ENCODE data around the gene SNRPD3.
"Not testable (repeated sequence)": the region's sequence is repeated elsewhere in the genome, so short reads cannot be mapped to it uniquely, and the experiment has no call there.

The SNRPD3 gene

GRCh38 chr22:24588757-24589481, 33.1 kb downstream of the SNRPD3 start:
- H3K4me3 ChIP-seq (ENCODE audit: low read depth, low read length), result no peak overlapping the region

GRCh38 chr22:24589518-24590030, 33.8 kb downstream of the SNRPD3 start:
- no peak overlapping the region for H3K4me3 ChIP-seq (ENCODE audit: low read depth, low read length)
- DNase-seq (ENCODE audit: low read depth), result no peak

More at GRCh38 chr22:24588757-24589481, 33.1 kb downstream of the SNRPD3 start:
- DNase-seq (ENCODE audit: low read depth), result no peak

GRCh38 chr22:24590596-24591173, 34.9 kb downstream of the SNRPD3 start:
- no peak overlapping the region for H3K4me3 ChIP-seq (ENCODE audit: low read depth, low read length)
- no peak for DNase-seq (ENCODE audit: low read depth)

- H3K4me3 ChIP-seq (ENCODE audit: low read depth, low read length), result no peak overlapping the region
- DNase-seq (ENCODE audit: low read depth), result no peak
Measured at GRCh38 chr22:24591286-24591830, 35.6 kb downstream of the SNRPD3 start.

GRCh38 chr22:24592058-24592850, 36.5 kb downstream of the SNRPD3 start:
- DNase-seq (ENCODE audit: low read depth), result no peak
- peak overlapping the region; percentile 62 for H3K4me3 ChIP-seq (ENCODE audit: low read depth, low read length)

GRCh38 chr22:24592851-24593558, 37.2 kb downstream of the SNRPD3 start, which contains the start of gene LRRC75B:
TSS of gene LRRC75B (minus strand) at chr22:24593073. CDS start at chr22:24593039, 34 bp downstream.
- peak; percentile 60 for DNase-seq (ENCODE audit: low read depth)
- H3K4me3 ChIP-seq (ENCODE audit: low read depth, low read length), result peak within 1 kb of the TSS; percentile 62

GRCh38 chr22:24593559-24593835, 37.7 kb downstream of the SNRPD3 start:
- not testable (repeated sequence) for DNase-seq (ENCODE audit: low read depth)
- H3K4me3 ChIP-seq (ENCODE audit: low read depth, low read length), result peak overlapping the region; percentile 62

- DNase-seq (ENCODE audit: low read depth), result no peak
- H3K4me3 ChIP-seq (ENCODE audit: low read depth, low read length), result no peak overlapping the region
Measured at GRCh38 chr22:24593836-24594568, 38.2 kb downstream of the SNRPD3 start.

- no peak overlapping the region for H3K4me3 ChIP-seq (ENCODE audit: low read depth, low read length)
- DNase-seq (ENCODE audit: low read depth), result no peak
Measured at GRCh38 chr22:24594569-24595120, 38.8 kb downstream of the SNRPD3 start.

GRCh38 chr22:24595228-24595627, 39.4 kb downstream of the SNRPD3 start:
- DNase-seq (ENCODE audit: low read depth), result no peak
- H3K4me3 ChIP-seq (ENCODE audit: low read depth, low read length), result no peak overlapping the region

- DNase-seq (ENCODE audit: low read depth), result no peak
Measured at GRCh38 chr22:24595863-24596262, 40.1 kb downstream of the SNRPD3 start.

GRCh38 chr22:24597076-24597475, 41.3 kb downstream of the SNRPD3 start:
- not testable (repeated sequence) for H3K4me3 ChIP-seq (ENCODE audit: low read depth, low read length); DNase-seq (ENCODE audit: low read depth)

More at GRCh38 chr22:24595863-24596262, 40.1 kb downstream of the SNRPD3 start:
- no peak overlapping the region for H3K4me3 ChIP-seq (ENCODE audit: low read depth, low read length)

- H3K4me3 ChIP-seq (ENCODE audit: low read depth, low read length), result no peak overlapping the region
Measured at GRCh38 chr22:24599514-24599913, 43.7 kb downstream of the SNRPD3 start.

GRCh38 chr22:24599958-24600715, 44.3 kb downstream of the SNRPD3 start:
- DNase-seq (ENCODE audit: low read depth); H3K4me3 ChIP-seq (ENCODE audit: low read depth, low read length): not testable (repeated sequence)

More at GRCh38 chr22:24599514-24599913, 43.7 kb downstream of the SNRPD3 start:
- DNase-seq (ENCODE audit: low read depth), result no peak

- H3K4me3 ChIP-seq (ENCODE audit: low read depth, low read length), result no peak overlapping the region
- DNase-seq (ENCODE audit: low read depth), result no peak
Measured at GRCh38 chr22:24601217-24602104, 45.7 kb downstream of the SNRPD3 start.

- H3K4me3 ChIP-seq (ENCODE audit: low read depth, low read length); DNase-seq (ENCODE audit: low read depth): not testable (repeated sequence)
Measured at GRCh38 chr22:24602105-24602749, 46.4 kb downstream of the SNRPD3 start.
